CD4-positive, alpha-beta T cell treated with Interleukin-4 for 4 hours (primary cell): ENCODE measurements around the gene TYW5.
"Not testable (repeated sequence)": the region's sequence is repeated elsewhere in the genome, so short reads cannot be mapped to it uniquely, and the experiment has no call there.

Experiments
- DNase-seq: peaks from one replicate; pipeline ENCODE4 v3.0.0-alpha.2; 2020

TYW5 gene

GRCh38 chr2:199912553-199913114 lies 42.7 kb downstream of the TYW5 start:
- DNase-seq = not testable (repeated sequence)

- DNase-seq = no peak
These were observed 43.5 kb downstream of the TYW5 start for GRCh38 chr2:199911877-199912161.

GRCh38 chr2:199911052-199911876 lies 44.0 kb downstream of the TYW5 start, which contains the start of gene C2orf69:
Gene C2orf69 (plus strand): TSS chr2:199911293. CDS start chr2:199911439, 146 bp downstream.
- DNase-seq = peak; percentile 95

- DNase-seq = no peak
These were observed 44.8 kb downstream of the TYW5 start for GRCh38 chr2:199910338-199911051.

- DNase-seq = no peak
These were observed 48.1 kb downstream of the TYW5 start for GRCh38 chr2:199907008-199907714.

- no peak for DNase-seq
These were observed 52.2 kb downstream of the TYW5 start for GRCh38 chr2:199903111-199903510.

- no peak for DNase-seq
These were observed 52.7 kb downstream of the TYW5 start for GRCh38 chr2:199902486-199903110.

- no peak for DNase-seq
These were observed 53.3 kb downstream of the TYW5 start for GRCh38 chr2:199901942-199902341.

- no peak for DNase-seq
These were observed 58.7 kb downstream of the TYW5 start for GRCh38 chr2:199896617-199897016.

- DNase-seq = no peak
These were observed 59.9 kb downstream of the TYW5 start for GRCh38 chr2:199895406-199895805.

- DNase-seq = no peak
These were observed 71.6 kb downstream of the TYW5 start for GRCh38 chr2:199883474-199884212.

- no peak for DNase-seq
These were observed 72.6 kb downstream of the TYW5 start for GRCh38 chr2:199882667-199883066.
